Body of pancreas (tissue), 4 donors: ENCODE measurements around the gene TMEM178B. TPM values are rescaled to one million over a fixed set of nuclear protein-coding genes. Genes with fewer than 3 reads are reported as not detected.

Experiments
- ATAC-seq: fragments of 150-250 bp; one replicate; pipeline ENCODE4 v1.9.1; 2016
- DNase-seq, 4 donors: peaks; one replicate each; pipeline ENCODE4 v3.0.0-alpha.2; 2019
- H3K27ac ChIP-seq, 4 donors: fragments of 200-600 bp; sonication (generic); 1 replicate in 3 of 4; 2 replicates in 1 of 4; pipeline versions ENCODE4 v1.5.1 to v1.6.1; 2016 to 2019; ENCODE audit warnings: mild to moderate bottlenecking in 1 of 4, mixed read lengths in 1 of 4, moderate library complexity in 1 of 4
- H3K27me3 ChIP-seq, 2 donors: fragments of 200-600 bp; sonication (generic); one replicate each; pipeline ENCODE4 v1.6.0; 2016; ENCODE audit warnings: mild to moderate bottlenecking in 1 of 2
- H3K36me3 ChIP-seq, 2 donors: fragments of 200-600 bp; sonication (generic); replicated peaks in 1 of 2; 2 replicates each; pipeline ENCODE4 v1.5.1; 2016; ENCODE audit warnings: low read depth in 2 of 2; ENCODE audit not compliant: insufficient read depth in 1 of 2
- H3K4me1 ChIP-seq: fragments of 200-600 bp; sonication (generic); one replicate; pipeline ENCODE4 v1.6.0; 2016
- H3K4me3 ChIP-seq, 2 donors: fragments of 200-600 bp; sonication (generic); 1 replicate in 1 of 2; 2 replicates in 1 of 2; pipeline ENCODE4 v1.5.1; 2016 to 2019
- H3K9me3 ChIP-seq, 3 donors: fragments of 200-600 bp; sonication (generic); 1 replicate in 2 of 3; 2 replicates in 1 of 3; pipeline ENCODE4 v1.5.1; 2016
- CTCF ChIP-seq, 7 experiments: fragments of 450-650 bp in 4 of 7; fragments of 200-600 bp in 3 of 7; sonication (generic) in 3 of 7; IDR thresholded peaks; one replicate each; pipeline ENCODE4 v1.5.1; 2016 to 2019; ENCODE audit warnings: antibody characterized with exemption in 7 of 7
- POLR2A ChIP-seq, 3 donors: fragments of 450-650 bp; IDR thresholded peaks; one replicate each; pipeline ENCODE4 v1.6.1; 2016; ENCODE audit warnings: antibody characterized with exemption in 3 of 3, mild to moderate bottlenecking in 2 of 3
- WGBS, 2 donors: methylation state at CpG; one replicate each; pipeline ENCODE4 v1.1.5; 2017; 5-methylcytosine and 5-hydroxymethylcytosine counted together
- intact Hi-C: fragments of 100-400 bp; cut with DNase I; formaldehyde crosslinking; loops from one replicate; pipeline ENCODE4 v1.15.1; 2023
- total RNA-seq, 2 donors: library from RNA; depleted of rRNA; stranded (reverse); fragments of >200 nt; gene quantifications; one replicate each; pipeline ENCODE4 v1.1.0, GENCODE V29; 2016

The TMEM178B gene
- total RNA-seq, 2 donors from 2014 or later: 1.0 to 11.9 TPM

DNA sequence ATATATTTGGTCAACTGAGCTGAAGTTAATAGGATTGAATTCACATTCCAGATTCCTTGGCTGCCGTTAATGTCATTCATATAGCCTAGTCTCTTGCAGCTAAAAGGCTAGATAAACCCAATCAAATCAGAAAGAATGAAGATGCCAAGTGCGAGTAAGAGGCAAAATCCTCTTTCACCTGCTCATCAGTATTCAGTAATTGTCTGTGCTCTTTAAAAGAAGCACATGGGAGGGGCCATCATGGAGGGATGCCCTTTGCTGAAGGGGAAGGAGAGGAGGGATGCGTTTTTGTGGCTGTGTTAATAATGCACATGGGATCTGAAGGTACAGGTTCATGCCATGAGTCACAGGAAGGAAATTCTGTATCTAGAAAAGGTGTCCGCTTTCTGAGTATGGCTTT lies 232.2 kb downstream of the TMEM178B start:
- H3K4me1 ChIP-seq: no peaks in the 10 kb centered on the region
- DNase-seq (no peak), ATAC-seq (no peak)
- intact Hi-C loops: no loop called here
- no peaks in the 10 kb centered on the region for H3K27me3 ChIP-seq
- H3K9me3 ChIP-seq: no peaks in the 10 kb centered on the region
- no peaks in the 10 kb centered on the region for H3K36me3 ChIP-seq
- H3K27ac ChIP-seq: no peak overlapping the region
- WGBS, 2 donors: 79 to 85% methylated on average over 4 of the region's 4 CpGs
- no peak for TF ChIP-seq CTCF (IDR thresholded peaks at IDR 0.05)
- no peak for TF ChIP-seq POLR2A (IDR thresholded peaks at IDR 0.05)
- no peak overlapping the region for H3K4me3 ChIP-seq

DNA sequence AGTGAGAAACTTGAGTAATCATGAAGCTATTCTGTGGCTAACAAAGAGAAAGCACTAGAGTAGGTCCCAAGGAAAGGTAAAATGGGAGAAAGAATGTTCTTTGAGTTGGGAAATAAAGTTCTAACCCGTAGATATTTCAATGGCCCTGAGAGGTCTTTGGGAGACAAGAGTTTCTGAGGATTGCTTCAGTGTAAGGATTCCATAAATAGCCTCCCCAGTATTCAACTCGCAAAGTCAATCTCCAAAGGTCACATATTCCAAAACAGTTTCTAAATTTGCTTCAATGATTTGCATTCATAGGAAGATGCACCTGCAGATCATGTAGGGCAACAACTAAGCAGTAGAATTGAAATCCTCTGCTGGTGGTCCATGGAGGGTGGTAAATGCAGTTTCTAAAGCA lies 238.5 kb downstream of the TMEM178B start:
- intact Hi-C loops: no loop called here
- no peak for DNase-seq
- WGBS, 2 donors: 73 to 82% methylated on average over 2 of the region's 2 CpGs
- H3K27ac ChIP-seq: no peak overlapping the region
- no peak overlapping the region for H3K4me3 ChIP-seq
- H3K9me3 ChIP-seq: no peaks in the 10 kb centered on the region
- TF ChIP-seq CTCF (IDR thresholded peaks at IDR 0.05) (no peak), POLR2A (IDR thresholded peaks at IDR 0.05) (no peak)
- H3K27me3 ChIP-seq: no peaks in the 10 kb centered on the region
- no peaks in the 10 kb centered on the region for H3K4me1 ChIP-seq
- no peaks in the 10 kb centered on the region for H3K36me3 ChIP-seq
- no peak for ATAC-seq

GRCh38 chr7:141312828-141313521 lies 239.1 kb downstream of the TMEM178B start:
- TF ChIP-seq CTCF (IDR thresholded peaks at IDR 0.05): no peak
- TF ChIP-seq POLR2A (IDR thresholded peaks at IDR 0.05): no peak
- no peak for ATAC-seq
- no peaks in the 10 kb centered on the region for H3K27me3 ChIP-seq

GRCh38 chr7:141313896-141314295 lies 240.0 kb downstream of the TMEM178B start:
- TF ChIP-seq POLR2A (IDR thresholded peaks at IDR 0.05): no peak
- H3K4me1 ChIP-seq: no peaks in the 10 kb centered on the region
- H3K9me3 ChIP-seq: no peaks in the 10 kb centered on the region
- no peak for DNase-seq
- intact Hi-C loops: no loop called here
- H3K27ac ChIP-seq: no peak overlapping the region
- 60 to 75% methylated on average over 5 of the region's 5 CpGs for WGBS, 2 donors
- H3K27me3 ChIP-seq: no peaks in the 10 kb centered on the region
- H3K36me3 ChIP-seq: no peaks in the 10 kb centered on the region
- no peak overlapping the region for H3K4me3 ChIP-seq
- no peak for ATAC-seq

More at GRCh38 chr7:141312828-141313521, 239.1 kb downstream of the TMEM178B start:
- intact Hi-C loops: no loop called here
- no peaks in the 10 kb centered on the region for H3K9me3 ChIP-seq
- no peaks in the 10 kb centered on the region for H3K36me3 ChIP-seq
- H3K27ac ChIP-seq: no peak overlapping the region
- H3K4me1 ChIP-seq: no peaks in the 10 kb centered on the region
- no peak for DNase-seq
- 45 to 64% methylated on average over 2 of the region's 2 CpGs for WGBS, 2 donors
- H3K4me3 ChIP-seq: no peak overlapping the region

- H3K36me3 ChIP-seq: no peaks in the 10 kb centered on the region
- TF ChIP-seq CTCF (IDR thresholded peaks at IDR 0.05) (no peak), POLR2A (IDR thresholded peaks at IDR 0.05) (no peak)
- H3K4me1 ChIP-seq: no peaks in the 10 kb centered on the region
- no peaks in the 10 kb centered on the region for H3K27me3 ChIP-seq
- WGBS, 2 donors: 69 to 82% methylated on average over 3 of the region's 3 CpGs
- H3K4me3 ChIP-seq: no peak overlapping the region
- no peak for DNase-seq
- ATAC-seq: no peak
- intact Hi-C loops: no loop called here
- H3K27ac ChIP-seq: no peak overlapping the region
- no peaks in the 10 kb centered on the region for H3K9me3 ChIP-seq
Observed at GRCh38 chr7:141317033-141317585, 243.2 kb downstream of the TMEM178B start.
